DMS114 treated with DMSO at 0.1 percent for 48 hours (cell line): ENCODE results near the gene SERPINC1.
A peak's percentile ranks its signal among the peaks of the same experiment; 100 is the strongest.
"Not testable (repeated sequence)": the region's sequence is repeated elsewhere in the genome, so short reads cannot be mapped to it uniquely, and the experiment has no call there.

ENCODE experiments used
- DNase-seq: peaks from one replicate; lab custom pipeline; 2025; ENCODE audit not compliant: unreplicated experiment; lab: John Stamatoyannopoulos, UW

SERPINC1 gene

DNA sequence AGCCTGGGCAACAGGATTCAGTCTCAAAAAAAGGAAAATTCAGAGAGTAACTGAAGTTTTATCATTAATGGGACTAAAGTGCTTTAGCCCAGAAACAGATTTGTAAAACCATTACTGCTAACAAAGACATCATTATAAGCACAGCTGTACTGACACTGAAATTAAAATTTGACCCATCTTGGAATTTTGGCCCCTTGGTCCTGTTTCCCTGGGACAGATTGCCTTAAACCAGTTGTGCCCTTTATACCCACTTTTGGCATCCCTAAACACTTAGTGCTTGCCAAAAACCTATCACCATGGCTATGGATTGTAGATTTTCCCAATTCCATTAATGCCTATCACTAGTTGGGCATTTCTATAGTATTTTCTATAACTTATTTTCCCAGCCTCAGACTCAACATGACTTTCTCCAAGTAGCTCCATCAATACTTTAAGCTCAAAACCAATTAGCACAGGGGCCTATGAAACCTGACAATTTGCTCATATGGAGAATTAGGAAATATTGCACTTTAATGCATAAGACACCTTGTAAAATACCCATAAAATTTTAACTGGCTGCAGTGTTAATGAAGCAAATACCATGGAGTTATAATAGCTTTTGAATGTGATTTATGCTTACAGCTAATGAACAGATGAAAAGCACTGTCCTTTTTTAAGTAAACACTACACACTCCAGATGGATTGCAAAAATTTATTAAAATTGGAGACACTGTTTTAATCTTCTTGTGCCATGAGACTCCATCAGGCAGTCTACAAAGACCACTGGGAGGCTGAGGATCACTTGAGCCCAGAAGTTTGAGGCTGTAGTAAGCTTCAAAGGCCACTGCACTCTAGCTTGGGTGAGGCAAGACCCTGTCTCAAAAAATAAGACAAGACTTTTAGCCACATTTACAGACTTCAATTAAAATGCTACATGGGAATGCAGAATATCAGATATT lies 53.6 kb downstream of the SERPINC1 start:
- DNase-seq: peak; percentile 50

DNA sequence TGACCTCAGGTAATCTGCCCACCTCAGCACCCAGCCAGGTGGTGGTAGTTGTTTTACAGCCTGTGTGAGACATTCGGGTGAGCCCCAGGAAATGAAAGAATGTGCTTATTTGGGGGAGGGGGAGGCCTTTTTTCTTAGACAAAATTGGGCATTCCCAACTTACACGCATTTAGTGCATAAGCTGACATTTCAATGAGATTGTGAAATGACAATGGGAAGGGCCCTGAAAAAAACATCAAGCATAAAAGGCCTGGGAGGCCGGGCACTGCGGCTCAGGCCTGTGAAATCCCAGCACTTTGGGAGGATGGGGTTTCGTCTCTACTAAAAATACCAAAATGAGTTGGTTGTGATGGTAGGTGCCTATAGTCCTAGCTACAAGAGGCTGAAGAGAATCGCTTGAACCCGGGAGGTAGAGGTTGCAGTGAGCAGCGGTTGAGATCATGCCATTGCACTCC lies 54.3 kb downstream of the SERPINC1 start:
- peak; percentile 50 for DNase-seq

DNA sequence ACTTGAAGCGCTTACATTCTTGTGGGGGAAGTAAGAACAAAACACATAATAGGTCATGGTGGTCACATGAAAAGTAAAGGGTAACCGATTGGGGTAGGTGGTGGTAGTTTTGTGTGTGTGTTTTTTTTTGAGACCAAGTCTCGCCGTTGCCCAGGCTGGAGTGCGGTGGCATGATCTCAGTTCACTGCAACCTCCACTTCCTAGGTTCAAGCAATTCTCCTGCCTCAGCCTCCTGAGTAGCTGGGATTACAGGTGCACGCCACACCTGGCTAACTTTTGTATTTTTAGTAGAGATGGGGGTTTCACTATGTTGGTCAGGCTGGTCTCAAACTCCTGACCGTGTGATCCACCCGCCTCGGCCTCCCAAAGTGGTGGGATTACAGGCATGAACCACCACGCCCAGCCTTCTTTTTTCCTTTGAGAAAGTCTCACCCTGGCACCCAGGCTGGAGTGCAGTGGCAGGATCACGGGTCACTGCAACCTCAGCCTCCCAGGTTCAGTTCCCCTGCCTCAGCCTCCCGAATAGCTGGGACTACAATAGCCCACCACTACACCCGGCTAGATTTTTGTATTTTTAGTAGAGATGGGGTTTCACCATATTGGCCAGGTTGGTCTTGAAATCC lies 54.9 kb downstream of the SERPINC1 start:
- peak; percentile 33 for DNase-seq

- no peak for DNase-seq
These were observed 55.4 kb downstream of the SERPINC1 start for GRCh38 chr1:173861731-173862145.

DNA sequence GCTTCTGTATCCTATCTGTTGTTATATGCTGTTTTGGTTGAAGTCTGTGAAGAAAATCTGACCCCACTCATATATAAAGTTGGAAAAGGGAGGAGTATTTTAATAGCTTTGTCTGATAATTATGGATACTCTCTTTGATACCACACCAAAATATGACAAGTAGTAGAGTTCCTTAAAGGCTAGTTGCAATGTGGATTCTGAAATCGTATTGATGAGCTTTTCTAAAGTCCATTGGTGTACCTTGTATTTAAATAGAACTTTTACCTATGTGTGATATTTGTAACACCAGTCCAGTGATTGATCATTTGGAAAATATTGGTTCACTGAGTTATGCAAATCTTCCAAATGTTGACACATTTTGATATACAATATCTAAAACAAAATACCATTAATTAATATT lies 57.1 kb downstream of the SERPINC1 start:
- DNase-seq: no peak

DNA sequence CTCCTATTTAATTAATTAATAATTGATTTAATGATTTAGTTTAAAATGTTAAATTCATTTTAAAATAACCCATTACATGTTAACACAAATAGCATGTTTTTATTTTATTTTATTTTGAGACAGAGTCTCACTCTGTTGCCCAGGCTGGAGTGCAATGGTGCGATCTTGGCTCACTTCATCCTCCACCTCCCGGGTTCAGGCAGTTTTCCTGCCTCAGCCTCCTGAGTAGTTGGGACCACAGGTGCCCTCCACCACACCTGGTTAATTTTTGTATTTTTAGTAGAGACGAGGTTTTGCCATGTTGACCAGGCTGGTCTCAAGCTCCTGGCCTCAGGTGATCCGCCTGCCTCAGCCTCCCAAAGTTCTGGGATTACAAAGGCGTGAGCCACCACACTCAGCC lies 57.6 kb downstream of the SERPINC1 start:
- DNase-seq: not testable (repeated sequence)

- no peak for DNase-seq
These were observed 59.7 kb downstream of the SERPINC1 start for GRCh38 chr1:173857363-173857917.

DNA sequence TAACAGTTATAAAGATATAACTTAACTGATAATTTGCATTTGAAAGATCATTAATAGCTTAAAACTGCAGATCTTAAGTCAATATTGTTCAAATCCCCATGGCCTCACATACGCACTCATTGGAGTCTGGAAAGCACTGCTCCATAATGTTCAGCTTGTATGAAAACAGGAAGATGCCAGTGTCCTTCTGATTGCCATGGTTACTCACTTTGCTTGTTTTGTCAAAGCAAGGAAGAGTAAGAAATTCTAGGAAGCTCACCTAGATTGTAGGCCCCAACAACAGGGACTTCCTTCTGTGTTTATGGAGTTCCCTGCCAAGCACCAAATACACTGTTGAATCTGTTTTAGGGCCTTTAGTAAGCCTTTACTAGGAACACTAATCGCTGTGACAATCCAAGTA lies 60.2 kb downstream of the SERPINC1 start:
- DNase-seq: no peak

DNA sequence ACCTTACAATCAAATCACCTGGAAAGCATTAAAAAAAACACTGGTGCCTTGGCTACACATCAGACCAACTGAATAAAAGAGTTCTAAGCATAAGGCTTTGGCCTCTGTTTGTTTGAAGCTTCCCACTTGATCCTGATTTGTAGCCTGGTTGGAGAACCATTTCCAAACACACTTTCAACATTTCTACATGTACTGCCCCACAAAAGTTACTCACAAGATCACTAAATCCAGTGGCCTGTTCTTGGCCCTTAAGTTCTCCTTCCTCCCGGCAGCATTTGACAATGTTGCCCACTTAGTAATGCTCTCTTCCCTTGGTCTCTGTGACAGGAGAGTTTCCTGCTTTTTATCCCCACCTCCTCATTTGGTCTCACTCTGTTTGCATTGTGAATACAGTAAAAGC lies 61.1 kb downstream of the SERPINC1 start:
- no peak for DNase-seq
